OCI-LY3 (cell line): ENCODE data around the gene CNIH2.

Source experiments
- EZH2phosphoT487 ChIP-seq: fragments of 200-600 bp; shearing (Covaris generic); IDR thresholded peaks from 2 replicates; pipeline ENCODE4 v1.6.1; 2018; ENCODE audit warnings: antibody characterized with exemption, mixed run types, low read depth
- TF ChIP-seq, protein P1 (sequence below): fragments of 200-600, 300-600 bp; sonication (generic); IDR thresholded peaks from 2 replicates; pipeline ENCODE4 v1.5.1; 2014; ENCODE audit warnings: antibody characterized with exemption, low read length, low read depth

DNA sequence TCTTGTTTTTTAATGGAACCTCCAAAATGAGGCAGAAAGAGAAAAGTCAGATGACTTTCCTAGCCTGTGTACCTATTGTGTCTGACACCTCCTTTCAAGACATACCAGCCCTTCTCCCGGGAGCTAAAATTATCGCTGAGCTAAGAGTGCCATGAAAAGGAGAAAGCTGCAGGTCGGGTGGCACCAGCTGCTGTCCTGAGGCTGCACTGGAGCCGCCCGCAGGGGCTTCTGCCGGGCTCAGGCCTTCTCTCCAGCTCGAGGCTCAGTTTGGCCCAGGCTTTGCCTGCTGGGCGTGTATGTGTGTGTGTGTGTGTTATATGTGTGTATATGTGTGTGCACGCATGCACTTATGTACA, 37.2 kb upstream of the CNIH2 start:
- TF ChIP-seq, protein P1, sequence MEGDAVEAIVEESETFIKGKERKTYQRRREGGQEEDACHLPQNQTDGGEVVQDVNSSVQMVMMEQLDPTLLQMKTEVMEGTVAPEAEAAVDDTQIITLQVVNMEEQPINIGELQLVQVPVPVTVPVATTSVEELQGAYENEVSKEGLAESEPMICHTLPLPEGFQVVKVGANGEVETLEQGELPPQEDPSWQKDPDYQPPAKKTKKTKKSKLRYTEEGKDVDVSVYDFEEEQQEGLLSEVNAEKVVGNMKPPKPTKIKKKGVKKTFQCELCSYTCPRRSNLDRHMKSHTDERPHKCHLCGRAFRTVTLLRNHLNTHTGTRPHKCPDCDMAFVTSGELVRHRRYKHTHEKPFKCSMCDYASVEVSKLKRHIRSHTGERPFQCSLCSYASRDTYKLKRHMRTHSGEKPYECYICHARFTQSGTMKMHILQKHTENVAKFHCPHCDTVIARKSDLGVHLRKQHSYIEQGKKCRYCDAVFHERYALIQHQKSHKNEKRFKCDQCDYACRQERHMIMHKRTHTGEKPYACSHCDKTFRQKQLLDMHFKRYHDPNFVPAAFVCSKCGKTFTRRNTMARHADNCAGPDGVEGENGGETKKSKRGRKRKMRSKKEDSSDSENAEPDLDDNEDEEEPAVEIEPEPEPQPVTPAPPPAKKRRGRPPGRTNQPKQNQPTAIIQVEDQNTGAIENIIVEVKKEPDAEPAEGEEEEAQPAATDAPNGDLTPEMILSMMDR: no peak
- TF ChIP-seq EZH2phosphoT487: no peak
